ENCODE measurements around the gene TOM1.

TOM1 gene

GRCh38 chr22:35349704-35350538 lies 50.2 kb downstream of the TOM1 start:
- H3K27me3 ChIP-seq (replicated peaks; ENCODE audit: control insufficient read depth, insufficient read depth, low read length), result no peaks in the 10 kb centered on the region
- no peak for DNase-seq (ENCODE audit: extremely low read depth, insufficient read length)
- no peak for TF ChIP-seq CTCF (IDR thresholded peaks at IDR 0.05; ENCODE audit: insufficient read depth, low read length, poor library complexity, severe bottlenecking)
- H3K4me3 ChIP-seq (replicated peaks; ENCODE audit: low read depth, low read length), result no peak overlapping the region
- H3K36me3 ChIP-seq (ENCODE audit: control insufficient read depth, insufficient read depth, low read length), result peaks cover 2% of the 10 kb centered on the region

GRCh38 chr22:35350539-35351503 lies 51.1 kb downstream of the TOM1 start:
- peak overlapping the region; percentile 68 for H3K4me3 ChIP-seq (replicated peaks; ENCODE audit: low read depth, low read length)
- peak; percentile 84 for DNase-seq (ENCODE audit: extremely low read depth, insufficient read length)
- no peaks in the 10 kb centered on the region for H3K27me3 ChIP-seq (replicated peaks; ENCODE audit: control insufficient read depth, insufficient read depth, low read length)
- H3K36me3 ChIP-seq (ENCODE audit: control insufficient read depth, insufficient read depth, low read length), result peaks cover 2% of the 10 kb centered on the region; the same call in 1 of the 2 replicates
- peak; percentile 83 for TF ChIP-seq CTCF (IDR thresholded peaks at IDR 0.05; ENCODE audit: insufficient read depth, low read length, poor library complexity, severe bottlenecking)

- Histone ChIP-seq H3K36me3 (ENCODE audit: control insufficient read depth, insufficient read depth, low read length) (no peaks in the 10 kb centered on the region), H3K4me3 (replicated peaks; ENCODE audit: low read depth, low read length) (no peak overlapping the region; the same call in 1 of the 2 replicates), H3K27me3 (replicated peaks; ENCODE audit: control insufficient read depth, insufficient read depth, low read length) (no peaks in the 10 kb centered on the region)
- TF ChIP-seq CTCF (IDR thresholded peaks at IDR 0.05; ENCODE audit: insufficient read depth, low read length, poor library complexity, severe bottlenecking), result peak; percentile 51
- DNase-seq (ENCODE audit: extremely low read depth, insufficient read length), result peak; percentile 74
Measured at GRCh38 chr22:35352214-35353111, 52.8 kb downstream of the TOM1 start.

GRCh38 chr22:35353318-35353717 lies 53.6 kb downstream of the TOM1 start:
- TF ChIP-seq CTCF (IDR thresholded peaks at IDR 0.05; ENCODE audit: insufficient read depth, low read length, poor library complexity, severe bottlenecking), result no peak
- H3K36me3 ChIP-seq (ENCODE audit: control insufficient read depth, insufficient read depth, low read length), result no peaks in the 10 kb centered on the region
- no peak for DNase-seq (ENCODE audit: extremely low read depth, insufficient read length)
- H3K4me3 ChIP-seq (replicated peaks; ENCODE audit: low read depth, low read length), result no peak overlapping the region
- no peaks in the 10 kb centered on the region for H3K27me3 ChIP-seq (replicated peaks; ENCODE audit: control insufficient read depth, insufficient read depth, low read length)

GRCh38 chr22:35354068-35354467 lies 54.4 kb downstream of the TOM1 start:
- H3K4me3 ChIP-seq (replicated peaks; ENCODE audit: low read depth, low read length), result no peak overlapping the region
- no peak for DNase-seq (ENCODE audit: extremely low read depth, insufficient read length)
- no peak for TF ChIP-seq CTCF (IDR thresholded peaks at IDR 0.05; ENCODE audit: insufficient read depth, low read length, poor library complexity, severe bottlenecking)
- H3K36me3 ChIP-seq (ENCODE audit: control insufficient read depth, insufficient read depth, low read length), result no peaks in the 10 kb centered on the region
- no peaks in the 10 kb centered on the region for H3K27me3 ChIP-seq (replicated peaks; ENCODE audit: control insufficient read depth, insufficient read depth, low read length)
